ENCODE results near the gene AZI2.

DNA sequence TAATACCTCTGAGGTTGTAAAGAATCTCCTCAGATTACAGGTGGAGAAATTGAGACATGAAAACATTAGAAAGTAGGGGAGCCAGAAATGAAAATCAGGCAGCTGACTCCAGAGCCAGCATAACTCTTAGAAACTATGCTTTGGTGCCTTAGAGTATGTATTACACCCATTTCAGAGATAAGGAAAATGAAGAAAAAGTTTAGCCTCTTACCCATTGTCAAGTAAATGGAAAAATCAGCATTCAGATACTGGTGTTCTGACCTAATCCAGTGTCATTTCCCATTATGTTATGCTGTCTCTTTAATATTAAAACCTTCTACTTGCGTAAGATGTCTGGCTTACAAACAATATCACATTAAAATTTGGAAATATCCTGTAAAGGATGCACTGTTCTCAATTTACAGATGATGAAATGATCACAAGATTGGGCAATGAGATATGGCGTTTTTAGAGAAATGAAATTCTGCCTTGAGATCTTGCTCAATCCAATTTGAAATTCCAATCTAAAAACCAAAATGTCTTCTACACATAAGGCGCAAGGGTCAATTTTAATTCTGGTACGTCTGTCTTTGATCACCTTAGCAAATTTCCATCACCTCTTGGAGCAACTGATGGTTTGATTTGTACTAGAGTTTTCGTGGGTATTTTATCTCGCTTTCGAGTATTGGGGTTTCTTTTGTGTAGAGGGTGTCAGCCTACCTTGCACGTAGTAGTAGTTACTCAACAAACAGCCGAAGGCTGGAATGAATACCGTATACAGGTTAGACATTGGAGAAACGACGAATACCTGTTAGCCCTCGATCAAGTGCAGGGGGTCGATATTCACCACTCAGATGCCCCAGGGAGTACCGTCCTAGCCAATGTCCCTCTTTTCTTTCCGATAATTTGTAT lies 1.0 kb downstream of the AZI2 start:
- TF ChIP-seq, protein P1, sequence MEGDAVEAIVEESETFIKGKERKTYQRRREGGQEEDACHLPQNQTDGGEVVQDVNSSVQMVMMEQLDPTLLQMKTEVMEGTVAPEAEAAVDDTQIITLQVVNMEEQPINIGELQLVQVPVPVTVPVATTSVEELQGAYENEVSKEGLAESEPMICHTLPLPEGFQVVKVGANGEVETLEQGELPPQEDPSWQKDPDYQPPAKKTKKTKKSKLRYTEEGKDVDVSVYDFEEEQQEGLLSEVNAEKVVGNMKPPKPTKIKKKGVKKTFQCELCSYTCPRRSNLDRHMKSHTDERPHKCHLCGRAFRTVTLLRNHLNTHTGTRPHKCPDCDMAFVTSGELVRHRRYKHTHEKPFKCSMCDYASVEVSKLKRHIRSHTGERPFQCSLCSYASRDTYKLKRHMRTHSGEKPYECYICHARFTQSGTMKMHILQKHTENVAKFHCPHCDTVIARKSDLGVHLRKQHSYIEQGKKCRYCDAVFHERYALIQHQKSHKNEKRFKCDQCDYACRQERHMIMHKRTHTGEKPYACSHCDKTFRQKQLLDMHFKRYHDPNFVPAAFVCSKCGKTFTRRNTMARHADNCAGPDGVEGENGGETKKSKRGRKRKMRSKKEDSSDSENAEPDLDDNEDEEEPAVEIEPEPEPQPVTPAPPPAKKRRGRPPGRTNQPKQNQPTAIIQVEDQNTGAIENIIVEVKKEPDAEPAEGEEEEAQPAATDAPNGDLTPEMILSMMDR (IDR thresholded peaks at IDR 0.05; ENCODE audit: low read length): no peak
- TF ChIP-seq EZH2 (IDR thresholded peaks at IDR 0.05; ENCODE audit: borderline replicate concordance, low read length): no peak
